HL-60/S4 treated with phorbol 12-myristate 13-acetate at 8.2 ng/mL for 4 days and 3 days (cell line): ENCODE data around the gene ARF3.

Experiments
- in situ Hi-C: fragments of 300-500 bp; cut with MboI; formaldehyde crosslinking; loops from 2 replicates; pipeline ENCODE4 v1.15.0; 2022; ENCODE audit warnings: low sequenced_read_pairs

The ARF3 gene

DNA sequence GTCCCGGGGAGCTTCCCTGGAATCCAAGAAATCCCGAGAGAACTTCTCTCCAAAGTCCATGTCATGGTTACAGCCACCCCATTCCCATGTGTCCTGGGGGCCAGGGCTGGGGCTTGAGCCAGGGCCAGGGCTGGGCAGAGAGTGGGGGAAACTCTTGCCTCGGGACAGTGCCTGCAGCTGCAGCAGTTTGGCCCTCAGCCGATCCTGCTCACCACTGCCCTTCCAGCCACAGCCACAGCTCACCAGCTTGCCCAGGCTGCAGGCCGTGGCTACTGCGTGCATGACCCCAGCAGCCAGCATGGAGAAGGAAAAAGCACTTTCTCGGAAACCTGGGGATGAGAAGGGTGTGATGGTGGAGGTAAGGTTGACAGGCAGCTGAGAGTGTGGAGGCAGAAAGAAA is 10.7 kb upstream of the ARF3 start:
- in situ Hi-C loops: no loop called here

DNA sequence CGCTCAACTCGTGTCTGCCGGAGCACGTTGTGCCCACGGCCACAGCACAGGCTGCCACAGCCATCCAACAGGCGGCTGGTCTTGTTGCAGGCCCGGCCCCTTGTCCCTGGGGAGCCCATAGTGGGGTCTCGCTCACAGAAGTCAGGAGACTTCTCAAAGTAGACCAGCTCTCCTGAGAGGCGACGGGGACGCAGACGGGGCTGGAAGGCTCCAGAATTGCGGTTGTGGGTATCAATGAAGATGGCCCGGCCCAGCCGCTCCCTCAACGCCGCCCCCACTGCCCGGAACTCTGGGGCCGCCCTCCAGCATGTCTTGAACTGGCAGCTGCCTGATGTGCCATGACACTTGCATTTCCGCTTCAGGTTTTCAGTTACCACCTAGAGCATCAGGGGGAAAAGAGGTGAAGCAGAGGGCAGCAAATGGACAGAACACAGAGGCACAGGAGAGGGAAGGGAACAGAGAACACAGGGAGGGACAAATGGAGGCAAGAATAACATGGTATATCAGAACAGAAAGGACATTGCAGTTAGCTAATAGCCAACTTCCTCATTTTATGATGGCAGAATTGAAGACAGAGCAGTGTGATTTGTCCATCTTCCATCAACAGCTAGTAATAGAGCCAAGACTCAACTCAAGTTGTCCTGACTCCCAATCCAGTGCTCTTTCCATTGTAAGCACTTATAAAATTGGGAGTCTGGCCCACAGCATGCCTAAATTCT is 9.0 kb upstream of the ARF3 start:
- in situ Hi-C loops: no loop called here

DNA sequence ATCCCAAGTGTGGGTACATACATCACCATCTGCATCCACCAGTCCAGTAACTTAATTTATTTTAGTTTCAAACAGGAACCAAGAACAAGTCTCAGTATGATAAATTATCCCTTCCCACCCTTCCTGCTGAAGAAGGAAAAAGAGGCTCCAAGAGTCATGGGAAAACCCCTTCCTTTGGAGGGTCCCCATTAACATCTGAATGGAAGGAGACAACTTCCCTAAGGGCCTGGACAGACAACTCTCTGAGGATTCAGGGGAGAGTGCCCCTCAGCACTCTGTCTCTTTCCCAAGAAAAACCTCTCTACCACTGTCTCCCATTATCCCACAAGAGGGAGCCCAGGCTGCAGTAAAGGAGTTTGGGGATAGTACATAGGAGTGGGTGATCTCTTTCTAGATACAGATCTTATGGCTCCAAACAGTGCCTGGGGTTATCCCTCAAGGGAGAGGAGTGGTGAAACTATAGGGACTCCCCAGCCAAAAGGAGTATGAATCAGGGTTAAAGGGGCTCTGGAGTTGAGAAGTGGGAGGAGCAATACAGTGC is 8.1 kb upstream of the ARF3 start:
- in situ Hi-C loops: no loop called here

DNA sequence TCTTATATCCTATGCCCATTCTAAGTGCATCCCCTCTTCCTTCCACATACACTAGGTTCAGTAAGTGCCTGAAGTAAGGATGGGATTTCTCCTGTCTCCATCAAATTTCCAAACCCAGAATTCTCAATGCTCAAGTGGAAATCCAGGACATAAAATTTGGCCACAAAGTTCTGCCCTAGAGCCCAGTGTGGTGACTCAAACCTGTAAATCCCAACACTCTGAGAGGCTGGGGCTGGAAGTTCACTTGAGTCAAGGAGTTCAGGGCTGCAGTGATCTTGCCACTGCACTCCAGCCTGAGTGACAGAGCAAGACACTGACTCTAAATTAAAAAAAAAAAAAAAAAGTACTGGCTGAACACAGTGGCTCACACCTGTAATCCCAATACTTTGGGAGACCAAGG is 4.5 kb upstream of the ARF3 start:
- in situ Hi-C loops: no loop called here

DNA sequence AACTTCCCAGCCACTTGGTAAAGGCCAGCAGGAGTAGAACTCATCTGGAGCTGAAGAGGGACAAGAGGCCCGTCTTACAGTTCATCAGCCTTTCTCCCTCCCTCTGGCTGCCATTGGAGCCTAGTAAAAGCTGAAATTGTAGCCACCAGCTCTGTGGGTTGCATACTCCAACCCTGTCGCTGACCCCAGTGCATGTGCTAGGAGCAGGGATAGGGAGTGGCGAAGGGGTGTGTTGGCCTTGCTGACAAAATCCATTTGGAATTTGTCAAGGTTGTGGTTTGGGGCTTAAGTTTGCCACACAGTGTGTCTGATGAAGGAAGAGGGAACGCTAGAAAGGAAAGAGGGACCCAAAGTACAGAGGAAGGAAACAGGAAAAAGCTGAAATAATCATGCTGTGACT is 4.0 kb upstream of the ARF3 start:
- in situ Hi-C loops: no loop called here

DNA sequence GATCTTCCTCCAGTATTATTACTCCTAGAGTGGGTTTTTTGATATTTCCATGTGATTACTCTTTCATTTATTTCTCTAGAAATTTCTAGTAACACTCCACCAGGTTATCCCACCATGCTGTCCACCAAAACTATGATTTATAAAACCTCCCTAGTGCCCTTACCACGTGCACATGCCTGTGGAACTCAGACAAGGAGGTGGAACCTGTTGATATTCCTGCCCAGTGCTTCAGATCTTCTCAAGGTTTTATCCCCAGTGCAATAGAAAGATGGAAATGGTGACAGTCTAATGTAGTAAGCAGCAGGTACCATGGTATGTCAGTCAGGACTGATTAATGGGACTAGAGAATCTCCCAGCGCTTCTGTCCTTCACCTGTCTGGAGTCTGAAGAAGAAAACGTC is 3.5 kb upstream of the ARF3 start:
- in situ Hi-C loops: no loop called here

DNA sequence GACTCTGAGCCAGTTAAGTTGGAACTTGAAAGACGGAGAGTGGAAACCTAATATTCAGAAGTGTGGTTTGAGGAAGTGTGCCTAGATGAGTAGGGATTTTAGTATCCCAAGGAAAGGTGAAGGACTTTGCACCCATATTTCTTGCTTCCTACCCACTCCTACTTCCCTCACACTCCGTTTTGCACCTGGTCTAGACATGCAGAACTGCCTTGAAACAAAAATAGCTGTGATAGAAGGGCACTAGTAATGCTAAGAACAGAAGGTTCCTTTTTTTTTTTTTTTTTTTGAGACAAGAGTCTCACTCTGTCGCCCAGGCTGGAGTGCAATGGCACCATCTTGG is 732 bp upstream of the ARF3 start:
- in situ Hi-C loops: no loop called here

DNA sequence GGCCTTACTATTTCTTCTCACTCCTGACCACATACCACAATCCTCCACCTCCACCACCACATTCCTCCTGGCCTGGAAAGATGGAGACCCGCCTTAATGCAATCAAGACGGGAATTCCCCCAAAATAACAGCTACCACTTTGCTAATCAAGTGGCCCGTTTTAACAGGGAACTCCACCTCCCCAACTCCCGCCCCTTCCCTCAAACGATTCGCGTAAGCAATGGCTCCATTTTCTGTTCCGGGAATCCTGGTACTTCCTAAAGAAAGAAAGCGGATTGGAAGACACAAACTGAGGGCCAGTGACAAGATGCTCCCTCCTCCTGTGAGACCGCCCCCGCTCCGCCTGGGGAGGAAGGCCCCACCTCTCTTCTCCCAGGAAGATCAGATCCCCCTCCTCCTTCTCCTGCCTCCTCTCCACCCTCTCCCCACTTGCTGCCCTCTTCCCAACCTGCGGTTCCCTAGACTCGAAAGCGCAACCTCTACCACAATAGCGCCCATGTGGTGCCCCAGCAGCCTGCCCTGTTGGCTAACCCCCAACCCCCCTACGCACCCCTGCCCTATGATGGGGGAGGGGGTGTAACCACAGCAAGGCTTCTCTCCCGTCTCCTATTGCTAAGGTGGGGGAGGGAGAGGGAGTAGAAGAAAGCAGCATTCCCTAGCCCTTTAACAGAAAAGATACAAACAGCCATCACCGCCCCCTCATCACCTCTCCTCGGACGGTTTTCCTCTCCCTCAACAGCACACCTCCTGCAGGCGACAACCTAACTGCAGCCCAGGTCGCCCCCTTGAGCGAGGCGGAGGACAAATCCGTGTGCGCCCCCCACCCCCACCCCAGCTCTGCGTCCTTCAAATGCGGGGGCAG is 777 bp downstream of the ARF3 start:
- in situ Hi-C loops: no loop called here

DNA sequence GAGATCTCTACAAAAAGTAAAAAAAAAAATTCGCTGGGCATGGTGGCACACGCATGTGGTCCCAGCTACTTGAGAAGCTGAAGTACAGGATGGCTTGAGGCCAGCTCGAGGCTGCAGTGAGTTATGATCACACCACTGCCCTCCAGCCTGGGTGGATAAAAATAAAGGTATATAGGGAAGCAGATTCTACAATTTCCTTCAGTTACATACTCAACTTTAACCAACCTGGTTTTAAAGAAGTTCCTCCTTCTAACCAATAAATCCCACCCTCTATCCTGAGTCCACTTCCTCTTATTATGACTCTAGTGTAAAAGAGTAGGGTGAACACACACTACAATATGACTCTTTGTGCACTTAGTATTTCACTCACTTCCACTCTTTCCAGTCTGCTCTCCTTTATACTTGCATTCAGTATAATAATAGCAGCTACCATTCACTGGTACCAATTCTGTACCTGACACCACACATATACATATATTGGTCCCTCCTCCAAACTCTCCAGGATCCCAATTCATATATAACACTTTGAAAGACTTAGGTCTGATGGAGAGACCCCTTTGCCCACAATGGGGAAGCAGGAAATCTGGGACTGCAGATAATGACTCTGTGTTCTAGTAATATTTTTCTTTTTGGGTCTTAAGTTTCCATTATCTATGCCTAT is 2.3 kb downstream of the ARF3 start:
- in situ Hi-C loops: no loop called here

DNA sequence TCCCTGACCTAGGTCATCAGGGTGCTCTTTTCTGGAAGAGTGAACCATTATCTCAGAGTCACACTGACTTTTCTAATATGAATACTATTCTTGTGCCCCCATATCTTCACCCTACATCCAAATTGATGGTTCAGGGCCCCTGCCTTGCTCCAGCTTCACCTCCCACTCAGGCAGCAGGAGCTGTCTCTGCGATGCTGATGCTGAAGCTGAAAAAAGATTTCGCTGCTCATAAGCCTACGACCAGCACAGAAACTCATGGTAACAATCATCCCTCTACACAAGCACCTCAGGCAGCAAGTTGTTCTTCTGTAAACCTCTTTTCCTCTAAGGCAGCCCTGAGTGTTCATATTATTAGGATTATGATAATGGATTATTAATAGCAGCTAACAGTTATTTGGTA is 3.2 kb downstream of the ARF3 start:
- in situ Hi-C loops: no loop called here

DNA sequence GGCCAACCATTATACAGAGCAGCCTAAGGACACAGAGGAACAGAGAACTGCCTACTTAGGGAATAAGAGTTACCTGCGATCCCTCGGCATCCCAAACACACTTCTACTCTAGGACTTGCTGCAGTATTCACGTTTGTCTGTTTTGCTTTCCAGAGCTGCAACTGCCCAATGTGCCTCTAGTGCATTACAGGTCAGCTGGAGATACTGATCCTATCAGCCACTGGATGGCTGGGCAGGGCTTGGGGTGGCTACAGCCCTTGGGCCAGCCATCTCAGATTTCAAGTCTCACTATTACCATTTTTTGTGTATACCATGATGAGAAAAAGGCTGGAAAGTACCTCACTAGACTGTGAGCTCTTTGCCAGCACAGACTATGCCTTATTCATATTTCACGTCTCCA is 4.6 kb downstream of the ARF3 start:
- in situ Hi-C loops: no loop called here

DNA sequence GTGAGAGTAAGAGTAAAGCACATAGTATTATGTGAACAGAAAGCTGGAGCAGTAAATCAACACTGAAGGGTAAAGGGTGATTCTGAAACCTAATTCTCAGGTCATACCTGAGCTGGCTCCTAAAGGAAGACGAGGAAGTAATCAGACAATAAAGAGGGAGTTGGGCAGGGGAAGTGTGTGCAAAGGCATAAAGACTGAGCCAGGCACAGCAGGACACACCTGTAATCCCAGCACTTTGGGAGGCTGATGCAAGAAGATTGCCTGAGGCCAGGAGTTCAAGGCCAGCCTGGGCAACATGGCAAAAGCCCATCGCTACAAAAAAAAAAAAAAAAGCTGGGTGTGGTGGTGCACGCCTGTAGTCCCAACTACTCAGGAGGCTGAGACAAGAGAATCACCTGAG is 9.6 kb downstream of the ARF3 start:
- in situ Hi-C loops: no loop called here

DNA sequence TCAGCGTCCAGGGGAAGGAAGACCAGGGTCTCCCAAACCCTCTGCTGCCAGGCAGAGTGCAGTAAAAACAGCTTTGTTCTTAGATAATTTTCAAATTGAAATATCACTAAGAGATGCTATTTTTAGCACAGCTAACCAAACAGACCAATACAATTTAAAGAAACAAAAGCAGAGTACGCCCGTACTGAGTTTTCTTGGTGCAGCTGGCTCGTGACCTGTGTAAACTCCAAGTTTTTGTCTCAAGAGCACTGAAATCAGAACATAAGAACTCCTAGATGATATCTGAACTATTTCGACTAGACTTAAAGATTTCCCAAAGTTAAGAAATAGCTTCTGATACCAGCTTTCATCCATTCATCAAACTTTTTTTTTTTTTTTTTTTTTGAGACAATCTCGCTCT is 10.3 kb downstream of the ARF3 start:
- in situ Hi-C loops: no loop called here

DNA sequence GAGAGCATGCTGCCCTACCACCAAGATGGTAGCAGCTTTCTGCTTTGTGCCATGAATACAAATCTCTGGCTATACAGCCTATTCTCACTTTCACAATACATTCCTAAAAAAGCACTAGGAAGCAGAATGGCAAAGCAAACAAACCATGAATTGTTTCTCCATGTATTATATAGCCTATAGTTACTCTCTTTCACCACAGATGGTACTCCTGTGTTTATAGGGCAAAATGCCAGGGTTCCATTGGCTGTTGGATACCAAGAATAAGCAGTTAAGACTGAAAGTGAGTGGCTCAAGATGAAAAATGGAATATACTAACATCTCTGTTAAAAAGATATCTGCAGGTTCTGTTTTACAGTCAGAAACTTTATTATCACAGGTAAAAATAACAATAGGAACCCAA is 11.1 kb downstream of the ARF3 start:
- in situ Hi-C loops: no loop called here

DNA sequence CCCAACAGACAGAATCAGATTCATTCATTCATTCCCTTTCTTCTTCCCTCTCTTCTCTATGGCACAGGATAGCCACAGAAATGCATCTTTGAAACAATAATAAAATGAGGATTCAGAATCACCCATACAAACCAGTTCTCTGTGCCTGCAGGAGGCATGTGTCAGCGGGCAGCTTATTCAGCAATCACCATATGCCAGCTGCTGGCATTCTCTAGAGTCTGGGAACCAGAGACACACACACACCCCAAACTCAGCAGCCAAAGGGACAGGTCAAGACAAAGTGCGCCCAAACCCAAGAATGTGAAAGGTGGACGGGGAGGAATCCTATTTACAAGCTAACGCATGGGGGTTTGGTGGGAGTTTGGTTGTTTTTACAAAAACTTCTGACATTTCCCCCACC is 14.1 kb downstream of the ARF3 start:
- in situ Hi-C loops: no loop called here

DNA sequence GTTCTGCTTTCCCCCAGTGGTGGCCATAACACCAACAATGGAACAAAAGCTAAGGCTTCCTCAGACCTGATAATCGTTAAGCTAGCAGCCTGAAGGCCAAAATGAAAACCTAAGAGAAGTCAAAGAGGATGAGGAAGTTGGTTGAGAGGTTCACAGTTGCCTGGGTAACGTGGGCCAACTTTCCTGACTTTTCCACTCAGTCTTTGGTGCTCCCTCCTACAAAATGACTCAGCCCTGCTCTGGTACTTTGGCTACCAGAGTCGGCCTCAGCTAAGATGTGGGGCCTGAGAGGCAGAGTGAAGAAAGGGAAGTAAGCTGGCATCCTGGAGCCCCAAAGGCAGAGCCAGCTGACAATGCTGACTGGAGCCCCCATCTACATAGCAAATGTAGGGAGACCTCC is 17.1 kb downstream of the ARF3 start:
- in situ Hi-C loops: no loop called here

DNA sequence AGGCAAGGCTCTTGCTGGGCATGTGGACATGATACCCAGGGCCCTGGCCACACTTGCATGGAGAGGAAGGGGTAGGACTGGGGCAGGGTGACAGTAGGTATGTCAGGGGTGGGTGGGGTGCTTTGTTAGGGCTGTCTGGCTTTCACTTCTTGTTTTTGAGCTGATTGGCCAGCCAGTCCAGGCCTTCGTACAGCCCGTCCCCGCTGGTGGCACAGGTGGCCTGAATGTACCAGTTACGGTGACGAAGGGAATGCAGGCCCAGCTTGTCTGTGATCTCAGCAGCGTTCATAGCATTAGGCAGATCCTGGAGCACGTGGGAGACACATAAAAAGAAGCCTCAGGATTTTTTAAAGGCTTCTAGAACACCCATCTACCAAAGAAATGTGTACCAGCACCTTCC is 18.5 kb downstream of the ARF3 start:
- in situ Hi-C loops: no loop called here

DNA sequence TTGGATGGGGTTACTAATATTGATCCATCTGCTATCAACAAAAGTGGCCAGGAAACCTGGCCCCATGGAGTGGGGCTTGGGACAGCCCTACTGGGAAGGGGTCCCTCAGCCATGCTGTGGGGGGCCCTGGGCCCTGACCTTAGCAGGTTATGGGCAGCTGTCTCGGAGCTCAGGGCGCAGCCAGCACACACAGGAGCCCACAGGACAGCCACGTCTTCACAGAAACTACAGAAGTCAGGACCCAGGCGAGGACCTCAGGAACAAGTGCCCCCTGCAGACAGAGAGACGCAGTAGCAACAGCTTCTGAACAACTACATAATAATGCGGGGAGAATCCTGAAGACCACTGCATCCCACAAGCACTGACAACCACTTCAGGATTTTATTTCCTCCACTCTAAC is 20.1 kb downstream of the ARF3 start:
- in situ Hi-C loops: no loop called here

DNA sequence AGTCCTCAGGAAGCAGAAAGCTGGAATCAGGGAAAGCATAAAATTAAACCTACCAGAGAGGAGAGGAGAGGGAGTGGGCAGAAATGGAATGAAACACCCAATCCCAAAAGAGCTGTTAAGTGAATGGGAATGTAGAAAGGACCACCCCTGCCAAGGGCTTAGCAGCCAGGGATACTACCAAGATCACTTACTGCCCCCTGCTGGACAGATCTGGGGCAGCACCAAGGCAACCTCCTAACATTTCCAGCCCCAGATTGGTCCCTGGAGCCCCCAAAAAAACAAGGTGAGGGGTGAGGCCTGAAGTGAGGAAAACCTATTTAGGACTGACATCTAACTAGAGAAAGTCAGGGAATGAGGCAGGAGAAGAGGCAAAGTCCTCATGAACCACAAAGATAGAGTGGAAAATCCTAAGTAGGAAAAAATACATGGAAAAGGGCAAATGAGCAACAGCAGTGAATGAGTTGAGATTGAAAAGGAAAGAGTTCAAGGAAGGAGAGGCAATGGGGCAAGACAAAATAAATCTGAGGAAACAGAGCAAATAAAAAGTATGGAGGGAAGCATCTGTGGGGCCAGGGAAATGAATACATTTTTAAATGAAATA is 20.8 kb downstream of the ARF3 start:
- in situ Hi-C loops: no loop called here

DNA sequence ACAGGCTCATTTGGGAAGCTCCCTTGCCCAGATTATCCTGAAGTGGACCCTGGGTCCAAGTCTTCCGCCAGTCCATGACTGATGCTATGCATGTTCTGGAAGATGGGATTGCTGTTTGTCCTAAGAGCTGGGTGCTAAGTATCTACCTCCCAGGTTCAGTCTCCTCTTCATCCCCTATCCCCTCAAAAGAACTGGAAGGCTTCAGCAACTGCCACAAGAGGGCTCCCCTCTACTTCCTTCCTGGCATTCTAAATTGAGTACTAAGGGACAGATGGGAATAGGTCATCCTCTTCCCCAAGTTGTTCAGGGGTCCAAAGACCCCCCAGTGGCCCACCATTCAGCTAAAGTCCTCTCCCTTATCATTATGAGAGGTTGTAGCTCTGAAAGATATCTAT is 23.0 kb downstream of the ARF3 start:
- in situ Hi-C loops: no loop called here

DNA sequence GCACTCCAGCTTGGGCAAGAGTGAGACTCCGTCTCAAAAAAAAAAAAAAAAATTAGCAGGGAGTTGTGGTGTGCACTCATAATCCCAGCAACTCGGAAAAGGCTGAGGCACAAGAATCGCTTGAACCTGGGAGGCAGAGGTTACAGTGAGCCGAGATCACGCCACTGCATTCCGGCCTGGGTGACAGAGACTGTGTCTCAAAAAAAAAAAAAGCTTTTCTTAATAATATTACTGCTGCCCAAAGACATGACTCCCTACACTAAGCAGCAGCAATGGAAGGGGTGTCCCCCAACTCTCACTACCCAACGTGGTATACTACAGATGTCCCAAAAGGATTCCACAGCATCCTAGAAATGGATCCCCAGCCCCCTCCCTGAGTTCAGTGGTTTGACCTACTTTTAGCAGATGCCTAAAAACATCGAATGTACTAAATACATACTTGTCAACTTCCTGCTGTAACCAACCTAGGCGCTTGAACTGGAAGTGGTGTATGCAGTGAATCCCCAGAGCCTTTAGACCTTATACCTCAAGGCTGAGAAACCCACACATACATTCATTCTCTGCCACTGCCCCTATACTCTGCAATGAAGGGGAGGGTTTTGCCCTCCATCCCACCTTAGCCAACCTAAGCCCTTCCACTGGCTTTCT is 23.5 kb downstream of the ARF3 start:
- in situ Hi-C loops: no loop called here
